Activated T-cell treated with anti-CD3 and anti-CD28 coated beads, Interleukin-2, amount 50 U/mL, for 24 hours (primary cell): Measurements from ENCODE around the gene SULT1C2.

Experiments
- DNase-seq: peaks from one replicate; pipeline ENCODE4 v3.0.0-alpha.2; 2020
- H3K27ac Mint-ChIP-seq: 2 replicates; pipeline ENCODE4 v1.8.0; 2020; ENCODE audit warnings: mild to moderate bottlenecking, mixed read lengths
- H3K27me3 Mint-ChIP-seq: 2 replicates; pipeline ENCODE4 v1.8.0; 2020; ENCODE audit warnings: mixed read lengths
- H3K36me3 Mint-ChIP-seq: 2 replicates; pipeline ENCODE4 v1.8.0; 2020; ENCODE audit warnings: low read depth, mixed read lengths
- H3K4me1 Mint-ChIP-seq: 2 replicates; pipeline ENCODE4 v1.8.0; 2020; ENCODE audit warnings: low read depth, mixed read lengths
- H3K4me3 Mint-ChIP-seq: 2 replicates; pipeline ENCODE4 v1.8.0; 2020; ENCODE audit warnings: mild to moderate bottlenecking, moderate library complexity, mixed read lengths
- H3K9me3 Mint-ChIP-seq: 2 replicates; pipeline ENCODE4 v1.8.0; 2020; ENCODE audit warnings: mixed read lengths

The SULT1C2 gene

DNA sequence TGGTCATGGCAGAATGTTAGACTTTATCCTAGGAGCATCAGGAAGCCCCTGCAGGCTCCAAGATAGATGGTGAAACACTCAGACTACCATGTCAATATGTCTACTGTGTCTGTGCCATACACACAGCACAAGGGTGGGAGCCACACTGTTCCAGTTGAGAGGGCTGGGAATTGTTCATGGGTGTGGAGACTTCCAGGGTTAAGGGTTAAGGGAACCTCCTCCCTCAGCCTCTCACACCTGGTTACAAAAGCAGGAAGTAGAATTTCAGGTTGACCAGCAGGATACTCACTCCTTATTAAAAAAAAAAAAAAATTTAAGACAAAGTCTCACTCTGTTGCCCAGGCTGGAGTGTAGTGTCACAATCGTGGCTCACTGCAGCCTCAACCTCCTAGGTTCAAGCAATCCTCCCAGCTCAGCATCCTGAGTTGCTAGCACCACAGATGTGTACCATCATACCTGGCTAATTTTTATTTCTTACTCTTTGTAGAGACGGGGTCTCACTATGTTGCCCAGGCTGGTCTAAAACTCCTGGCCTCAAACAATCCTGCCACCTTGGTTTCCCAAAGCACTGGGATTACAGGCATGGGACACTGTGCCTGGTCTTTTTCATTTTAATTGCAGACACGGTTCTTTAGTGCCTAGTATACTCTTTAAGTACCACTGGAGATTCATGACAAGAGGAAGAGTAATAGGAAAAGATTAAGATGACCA is 26.0 kb downstream of the SULT1C2 start:
- H3K36me3 Mint-ChIP-seq: no peaks in the 10 kb centered on the region
- no peak for DNase-seq
- no peak overlapping the region for H3K4me3 Mint-ChIP-seq
- H3K4me1 Mint-ChIP-seq: no peaks in the 10 kb centered on the region
- no peaks in the 10 kb centered on the region for H3K9me3 Mint-ChIP-seq
- no peak overlapping the region for H3K27ac Mint-ChIP-seq
- peaks cover 3% of the 10 kb centered on the region for H3K27me3 Mint-ChIP-seq

DNA sequence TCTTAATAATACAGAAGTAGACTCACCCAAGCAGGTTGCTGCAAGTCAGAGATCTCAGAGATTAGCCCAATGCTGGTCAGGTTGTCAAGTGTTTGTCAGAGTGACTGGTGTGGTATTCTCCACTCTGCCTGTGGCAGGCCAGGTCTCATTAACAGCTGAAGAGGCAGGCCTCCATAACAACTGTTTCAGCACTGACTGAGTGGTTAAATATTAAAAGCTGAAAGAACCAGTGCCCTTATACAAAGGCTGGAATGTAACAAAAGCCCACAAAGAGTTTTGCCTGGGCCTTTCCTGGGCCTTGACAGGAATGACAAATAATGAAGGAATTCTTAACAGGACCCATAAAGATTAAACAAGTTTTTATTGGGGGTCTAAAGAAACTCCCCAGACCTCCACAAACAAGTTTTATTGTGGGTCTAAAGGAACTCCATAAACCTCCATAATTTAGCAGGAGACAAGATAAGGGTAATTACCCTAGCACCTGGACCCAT is 26.8 kb downstream of the SULT1C2 start:
- DNase-seq: no peak
- no peak overlapping the region for H3K4me3 Mint-ChIP-seq
- no peaks in the 10 kb centered on the region for H3K4me1 Mint-ChIP-seq
- H3K27me3 Mint-ChIP-seq: peaks cover 3% of the 10 kb centered on the region
- no peaks in the 10 kb centered on the region for H3K36me3 Mint-ChIP-seq
- H3K27ac Mint-ChIP-seq: no peak overlapping the region
- H3K9me3 Mint-ChIP-seq: no peaks in the 10 kb centered on the region

DNA sequence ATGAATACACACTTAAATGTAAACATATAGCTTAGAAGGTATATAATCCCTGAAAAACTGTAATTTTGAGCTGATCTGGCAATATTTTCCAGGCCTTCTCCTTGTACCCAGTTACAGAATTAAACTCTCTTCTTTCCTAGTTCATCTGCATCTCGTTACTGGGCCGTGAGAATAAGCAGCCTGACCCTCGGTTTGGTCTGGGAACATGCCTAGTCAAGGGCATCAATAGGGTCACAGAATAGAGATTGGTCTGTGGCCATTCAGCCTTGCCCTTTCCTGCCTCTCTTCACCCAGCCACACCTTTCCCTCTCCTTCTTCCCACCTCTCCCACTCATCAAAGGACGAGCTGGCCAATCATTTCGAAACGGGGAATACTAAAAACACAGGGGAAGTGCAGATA is 27.3 kb downstream of the SULT1C2 start:
- no peak overlapping the region for H3K4me3 Mint-ChIP-seq
- H3K9me3 Mint-ChIP-seq: no peaks in the 10 kb centered on the region
- H3K4me1 Mint-ChIP-seq: no peaks in the 10 kb centered on the region
- DNase-seq: no peak
- H3K27me3 Mint-ChIP-seq: peaks cover 3% of the 10 kb centered on the region
- H3K27ac Mint-ChIP-seq: no peak overlapping the region
- no peaks in the 10 kb centered on the region for H3K36me3 Mint-ChIP-seq

DNA sequence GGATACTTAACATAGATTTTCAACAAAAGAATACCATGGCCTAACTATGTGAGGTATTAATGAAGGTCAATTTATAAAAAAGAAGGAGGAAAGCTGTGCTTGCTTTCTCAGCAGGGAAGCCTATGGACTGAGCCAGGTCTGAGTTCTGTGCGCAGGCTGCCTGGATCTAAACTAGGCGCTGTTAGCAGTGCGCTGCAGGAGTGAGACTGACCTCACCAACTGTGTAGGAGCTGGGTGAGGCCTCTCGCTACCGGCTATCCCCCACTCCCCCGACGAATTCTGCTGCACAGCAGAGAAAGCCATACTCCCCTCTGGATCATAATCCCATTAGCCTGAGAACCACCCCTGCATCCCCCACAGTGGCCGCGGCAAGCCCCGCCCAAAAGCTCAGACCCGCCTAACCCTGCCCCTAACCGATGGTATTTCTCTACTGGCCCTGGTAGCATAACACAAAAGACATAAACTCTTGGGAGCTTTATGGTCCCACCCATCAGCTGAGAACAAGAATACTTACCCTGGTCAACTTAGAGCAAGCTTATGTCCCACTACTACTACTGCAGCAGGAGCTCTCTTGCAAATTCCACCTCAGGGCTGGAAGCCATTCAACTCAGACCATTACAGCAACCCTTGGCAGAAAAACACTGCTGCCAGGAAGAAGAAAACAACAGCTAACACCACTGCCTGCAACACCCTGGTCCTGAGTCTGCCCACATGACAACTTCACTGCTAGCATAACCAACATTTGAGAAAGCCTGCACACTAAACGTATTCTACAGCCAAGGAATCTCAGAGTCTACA is 28.0 kb downstream of the SULT1C2 start:
- Mint-ChIP-seq H3K27me3 (peaks cover 3% of the 10 kb centered on the region), H3K4me3 (no peak overlapping the region), H3K9me3 (no peaks in the 10 kb centered on the region), H3K4me1 (no peaks in the 10 kb centered on the region), H3K36me3 (no peaks in the 10 kb centered on the region), H3K27ac (no peak overlapping the region)
- no peak for DNase-seq

DNA sequence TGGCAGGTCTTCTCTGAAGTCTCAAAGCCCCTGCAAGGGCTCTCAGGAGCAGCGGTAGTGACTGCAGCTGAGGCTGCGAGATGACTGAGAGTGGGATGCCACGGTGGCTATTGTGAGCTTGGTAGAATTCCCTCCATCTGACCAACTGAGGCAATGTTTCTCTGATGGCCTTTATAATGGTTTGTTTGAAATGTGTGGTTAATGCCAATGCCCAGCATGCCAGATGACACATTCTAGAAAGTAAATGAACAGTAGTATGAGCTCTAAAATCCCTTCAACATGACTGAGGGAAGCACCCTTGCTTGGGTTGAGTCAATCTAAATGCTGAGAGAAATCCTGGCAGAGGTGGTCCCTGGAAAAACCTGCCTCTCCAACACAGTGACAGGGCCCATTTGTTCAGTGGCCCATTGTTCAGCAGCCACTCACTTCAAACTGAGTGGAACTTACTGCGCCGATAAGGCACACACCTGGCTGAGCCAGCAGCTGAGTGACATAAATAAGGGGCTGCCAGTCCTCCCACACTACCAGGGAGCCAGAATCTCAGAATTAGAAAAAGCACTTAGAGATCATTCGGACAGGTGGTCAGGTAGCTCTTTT is 31.7 kb downstream of the SULT1C2 start:
- Mint-ChIP-seq H3K27me3 (peaks cover 7% of the 10 kb centered on the region), H3K27ac (no peak overlapping the region), H3K4me1 (no peaks in the 10 kb centered on the region), H3K4me3 (no peak overlapping the region), H3K36me3 (no peaks in the 10 kb centered on the region), H3K9me3 (no peaks in the 10 kb centered on the region)
- DNase-seq: no peak

DNA sequence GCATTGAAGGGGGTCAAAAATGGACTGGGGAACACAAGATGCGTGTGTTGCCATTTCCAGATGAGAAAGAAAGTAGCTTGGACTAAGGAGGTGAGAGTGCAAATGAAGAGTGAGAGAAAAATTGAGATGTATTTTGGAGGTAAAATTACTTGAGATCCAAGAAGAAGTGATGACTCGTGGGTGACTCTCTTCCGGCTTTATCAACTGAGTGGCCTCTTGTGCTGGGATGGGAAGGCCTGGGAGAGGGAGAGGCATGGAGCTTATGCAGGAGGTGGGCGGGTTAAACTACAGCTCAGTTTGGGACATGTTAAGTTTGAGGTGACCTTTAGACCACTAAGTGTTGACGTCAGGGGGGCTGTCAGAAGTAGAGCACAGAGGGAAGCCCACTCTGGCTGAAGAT is 34.9 kb downstream of the SULT1C2 start:
- Mint-ChIP-seq H3K9me3 (no peaks in the 10 kb centered on the region), H3K27me3 (peaks cover 10% of the 10 kb centered on the region), H3K36me3 (no peaks in the 10 kb centered on the region), H3K27ac (no peak overlapping the region), H3K4me1 (no peaks in the 10 kb centered on the region), H3K4me3 (no peak overlapping the region)
- no peak for DNase-seq

DNA sequence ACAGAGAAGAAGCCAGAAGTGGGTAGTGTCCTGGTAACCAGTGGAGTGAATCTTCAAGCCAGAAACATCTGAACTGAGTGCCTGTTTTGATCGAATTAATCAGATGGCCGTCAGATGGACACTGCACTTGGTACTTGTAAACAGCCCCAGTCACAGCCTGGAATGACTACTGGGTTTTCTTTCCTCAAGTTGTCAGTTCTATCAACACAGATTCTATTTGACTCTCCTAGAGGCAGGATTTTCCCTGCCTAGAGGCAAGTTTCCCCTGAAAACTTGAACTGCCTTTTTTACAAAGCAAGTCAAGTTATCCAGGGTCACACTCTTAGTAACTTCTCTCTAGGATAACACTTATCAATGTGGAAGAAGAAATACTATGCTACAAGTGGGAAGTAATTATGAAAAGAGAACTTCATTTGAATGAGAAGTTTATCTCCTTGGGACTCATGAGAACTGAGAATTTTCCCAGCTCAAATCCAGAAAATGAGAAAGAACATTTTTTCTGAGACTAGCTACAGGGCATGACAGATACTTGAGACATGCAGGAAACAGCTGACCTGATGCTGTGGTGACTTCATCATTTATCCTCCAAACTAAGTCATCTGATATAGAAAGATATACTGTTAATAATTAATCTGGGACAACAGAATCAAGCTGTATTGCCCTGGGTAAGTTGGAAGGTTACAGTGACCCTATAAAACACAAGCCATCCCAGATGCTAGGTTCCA is 36.0 kb downstream of the SULT1C2 start:
- no peak overlapping the region for H3K4me3 Mint-ChIP-seq
- no peak overlapping the region for H3K27ac Mint-ChIP-seq
- H3K36me3 Mint-ChIP-seq: no peaks in the 10 kb centered on the region
- peaks cover 10% of the 10 kb centered on the region for H3K27me3 Mint-ChIP-seq
- DNase-seq: no peak
- no peaks in the 10 kb centered on the region for H3K4me1 Mint-ChIP-seq
- H3K9me3 Mint-ChIP-seq: no peaks in the 10 kb centered on the region

DNA sequence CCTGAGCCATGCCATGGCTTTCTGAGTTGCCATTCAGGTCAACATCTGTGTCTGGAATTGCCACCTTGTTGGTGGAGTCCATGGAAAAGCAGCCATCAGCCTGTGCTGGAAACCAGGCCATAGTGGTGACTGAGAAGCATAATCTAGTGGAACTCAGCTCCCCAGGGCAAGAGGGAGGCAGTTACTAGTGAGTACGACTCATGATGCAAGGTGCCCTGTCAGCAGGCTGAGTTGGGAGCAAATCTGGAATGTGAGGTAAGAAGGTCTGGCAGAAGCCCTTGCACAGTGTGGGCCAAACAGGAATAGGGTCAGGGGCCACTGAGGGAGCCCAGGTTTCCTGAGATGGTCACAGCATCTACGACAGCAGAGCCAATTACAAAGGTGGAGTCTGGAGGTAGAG is 37.1 kb downstream of the SULT1C2 start:
- Mint-ChIP-seq H3K4me1 (no peaks in the 10 kb centered on the region), H3K36me3 (no peaks in the 10 kb centered on the region), H3K27me3 (peaks cover 13% of the 10 kb centered on the region), H3K4me3 (no peak overlapping the region), H3K9me3 (no peaks in the 10 kb centered on the region), H3K27ac (no peak overlapping the region)
- no peak for DNase-seq

DNA sequence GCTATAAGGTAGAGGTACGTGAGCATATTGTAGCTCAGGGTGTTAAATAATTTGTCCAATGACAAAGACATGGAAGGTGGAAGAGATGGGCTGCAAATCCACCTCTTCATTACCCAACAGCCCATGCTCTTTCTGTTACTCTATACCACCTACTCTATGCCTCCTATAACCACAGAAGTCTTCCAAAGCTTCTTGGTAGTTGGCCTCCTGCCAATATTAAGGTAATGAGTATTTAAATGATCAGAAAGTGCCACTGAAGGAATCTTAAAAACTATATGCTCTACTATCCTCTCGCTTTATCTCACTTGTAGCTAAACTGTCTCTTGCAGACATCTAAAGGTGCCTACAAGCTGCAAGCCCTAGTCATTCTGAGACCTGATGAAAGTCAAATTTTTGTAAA is 41.1 kb downstream of the SULT1C2 start:
- DNase-seq: no peak
- H3K27me3 Mint-ChIP-seq: peaks cover 14% of the 10 kb centered on the region
- H3K27ac Mint-ChIP-seq: no peak overlapping the region
- H3K36me3 Mint-ChIP-seq: no peaks in the 10 kb centered on the region
- no peak overlapping the region for H3K4me3 Mint-ChIP-seq
- no peaks in the 10 kb centered on the region for H3K9me3 Mint-ChIP-seq
- H3K4me1 Mint-ChIP-seq: no peaks in the 10 kb centered on the region

DNA sequence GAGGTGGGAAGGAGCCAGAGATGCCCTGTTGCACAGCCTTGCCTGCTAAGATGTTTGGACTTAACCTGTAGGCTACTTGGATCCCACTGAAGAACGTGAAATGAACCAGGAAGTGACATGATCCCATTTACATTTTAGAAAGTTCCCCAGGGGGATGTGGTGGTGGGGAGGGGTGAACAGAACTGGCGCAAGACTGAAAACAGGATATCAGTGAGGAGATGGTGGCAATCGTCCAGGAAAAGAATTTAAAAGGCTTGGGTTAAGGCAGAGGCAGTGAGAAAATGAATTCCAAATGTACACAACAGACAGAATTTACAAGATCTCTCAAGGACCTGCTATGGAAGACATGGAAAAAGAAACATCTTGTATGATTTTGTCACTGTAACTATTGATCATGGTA is 42.3 kb downstream of the SULT1C2 start:
- H3K36me3 Mint-ChIP-seq: no peaks in the 10 kb centered on the region
- DNase-seq: no peak
- no peaks in the 10 kb centered on the region for H3K4me1 Mint-ChIP-seq
- no peak overlapping the region for H3K27ac Mint-ChIP-seq
- no peak overlapping the region for H3K4me3 Mint-ChIP-seq
- H3K9me3 Mint-ChIP-seq: no peaks in the 10 kb centered on the region
- H3K27me3 Mint-ChIP-seq: peaks cover 22% of the 10 kb centered on the region

DNA sequence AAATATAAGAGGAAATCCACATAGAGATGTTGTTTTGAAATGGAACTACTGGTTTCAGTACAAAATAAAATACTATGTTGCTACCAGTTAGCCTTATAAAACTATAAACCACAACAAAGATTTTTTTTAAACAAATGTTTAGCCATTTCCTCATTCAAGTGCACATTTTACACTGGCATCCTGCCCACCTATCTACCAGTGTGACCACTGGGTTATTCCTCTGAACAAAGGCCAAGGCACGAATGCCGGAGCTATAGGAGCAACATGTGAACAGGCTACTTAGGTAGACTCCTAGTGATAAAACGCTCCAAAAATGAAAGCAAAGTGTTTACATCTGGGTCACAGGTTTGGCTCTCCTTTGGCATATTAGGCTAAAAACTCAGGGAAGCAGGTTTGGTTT is 57.3 kb downstream of the SULT1C2 start:
- Mint-ChIP-seq H3K9me3 (no peaks in the 10 kb centered on the region), H3K4me3 (no peak overlapping the region), H3K36me3 (no peaks in the 10 kb centered on the region), H3K27me3 (peaks cover 17% of the 10 kb centered on the region), H3K27ac (no peak overlapping the region), H3K4me1 (no peaks in the 10 kb centered on the region)
- no peak for DNase-seq

DNA sequence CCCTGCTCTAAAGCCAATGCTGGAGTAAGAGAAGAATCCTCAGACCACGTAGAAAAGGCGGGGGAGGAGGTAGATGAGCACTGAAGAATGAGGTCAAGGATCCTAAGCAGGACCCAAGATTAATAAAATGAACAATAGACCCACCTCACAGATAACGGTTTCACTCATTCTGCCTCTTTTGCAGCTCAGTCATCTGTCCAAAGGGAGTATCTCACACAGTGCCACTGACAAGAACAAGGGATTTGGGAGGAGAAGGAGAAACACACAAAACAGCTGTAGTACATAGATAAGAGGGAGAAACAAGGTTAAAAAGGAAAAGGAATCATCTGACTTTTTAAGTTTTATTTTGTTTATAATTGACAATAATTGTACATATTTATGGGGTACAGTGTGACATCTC is 58.1 kb downstream of the SULT1C2 start:
- no peak for DNase-seq
- Mint-ChIP-seq H3K27ac (no peak overlapping the region), H3K9me3 (no peaks in the 10 kb centered on the region), H3K27me3 (peaks cover 17% of the 10 kb centered on the region), H3K4me1 (no peaks in the 10 kb centered on the region), H3K36me3 (no peaks in the 10 kb centered on the region), H3K4me3 (no peak overlapping the region)

DNA sequence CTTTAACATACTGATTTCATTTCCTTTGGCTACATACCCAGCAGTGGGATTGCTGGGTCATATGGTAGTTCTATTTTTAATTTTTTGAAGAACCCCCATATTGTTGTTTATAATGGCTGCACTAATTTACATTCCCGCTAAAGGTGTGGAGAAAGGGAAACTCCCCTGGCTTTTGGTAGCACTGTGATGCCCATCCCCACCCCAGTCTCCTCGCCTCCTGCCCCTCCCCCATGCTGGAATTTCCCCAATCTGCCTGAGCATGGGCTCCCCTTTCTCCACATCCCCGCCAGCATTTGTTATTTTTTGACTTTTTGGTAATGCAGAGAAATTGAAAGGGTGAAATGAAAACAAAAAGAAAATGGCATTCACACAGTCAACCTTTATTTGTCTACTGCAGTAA is 59.1 kb downstream of the SULT1C2 start:
- Mint-ChIP-seq H3K9me3 (no peaks in the 10 kb centered on the region), H3K27me3 (peaks cover 20% of the 10 kb centered on the region), H3K36me3 (no peaks in the 10 kb centered on the region), H3K27ac (no peak overlapping the region), H3K4me1 (no peaks in the 10 kb centered on the region), H3K4me3 (no peak overlapping the region)
- no peak for DNase-seq

DNA sequence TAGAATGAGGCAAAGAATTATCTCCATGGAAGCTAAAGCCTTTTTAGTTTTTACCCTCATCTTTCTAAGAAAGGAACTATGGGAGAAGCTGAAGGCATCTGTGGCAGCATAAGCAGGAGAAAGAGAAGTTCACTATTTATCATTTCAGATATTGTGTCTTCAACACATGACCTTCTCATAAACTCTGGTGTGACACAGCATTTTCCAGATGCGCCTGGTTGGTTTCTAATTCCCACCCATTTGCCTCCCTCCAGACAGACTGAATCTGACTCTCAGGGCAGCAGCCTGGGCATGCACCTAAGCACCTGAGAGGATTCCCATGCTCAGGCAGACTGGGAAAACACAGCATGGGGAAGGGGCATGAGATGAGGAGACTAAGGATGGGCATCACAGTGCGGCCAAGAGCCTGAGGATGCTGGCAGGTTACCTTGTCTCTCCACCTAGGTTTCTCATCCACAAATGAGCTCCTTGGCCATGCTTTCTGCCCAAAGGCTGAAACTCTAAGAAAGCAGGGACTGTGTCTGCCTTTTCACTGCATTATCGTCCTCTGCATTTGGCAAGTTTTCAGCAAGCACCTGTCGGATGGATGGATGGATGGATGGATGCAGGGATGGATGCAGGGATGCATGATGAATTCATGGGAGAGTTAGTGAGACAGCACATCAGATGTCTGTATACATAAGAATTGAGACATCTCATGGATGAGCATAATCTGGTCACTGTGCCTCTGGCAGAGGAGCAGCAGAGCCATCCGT is 60.3 kb downstream of the SULT1C2 start:
- H3K4me1 Mint-ChIP-seq: no peaks in the 10 kb centered on the region
- H3K36me3 Mint-ChIP-seq: no peaks in the 10 kb centered on the region
- no peak overlapping the region for H3K27ac Mint-ChIP-seq
- H3K9me3 Mint-ChIP-seq: no peaks in the 10 kb centered on the region
- H3K27me3 Mint-ChIP-seq: peaks cover 18% of the 10 kb centered on the region
- H3K4me3 Mint-ChIP-seq: no peak overlapping the region
- no peak for DNase-seq
